Right atrium auricular region (tissue), 2 donors: ENCODE measurements around the gene WASHC4. TPM values are rescaled to one million over a fixed set of nuclear protein-coding genes. Genes with fewer than 3 reads are reported as not detected.

Source experiments
- DNase-seq: peaks from one replicate; pipeline ENCODE4 v3.0.0-alpha.2; 2019; ENCODE audit warnings: low spot score
- H3K27ac ChIP-seq, 2 donors: fragments of 200-600 bp; sonication (generic); 1 replicate in 1 of 2; 2 replicates in 1 of 2; pipeline ENCODE4 v1.5.1; 2016 to 2019
- H3K27me3 ChIP-seq, 2 donors: fragments of 200-600 bp; sonication (generic); one replicate each; pipeline versions ENCODE4 v1.5.1 to v1.6.0; 2017 to 2019
- H3K36me3 ChIP-seq: fragments of 200-600 bp; sonication (generic); one replicate; pipeline ENCODE4 v1.5.1; 2016
- H3K4me1 ChIP-seq, 2 donors: fragments of 200-600 bp; sonication (generic); one replicate each; pipeline versions ENCODE4 v1.5.1 to v1.6.0; 2017 to 2019
- H3K4me3 ChIP-seq, 2 donors: fragments of 200-600 bp; sonication (generic); 1 replicate in 1 of 2; 2 replicates in 1 of 2; pipeline ENCODE4 v1.5.1; 2017 to 2019; ENCODE audit warnings: mild to moderate bottlenecking in 1 of 2, moderate library complexity in 1 of 2
- H3K9me3 ChIP-seq, 2 donors: fragments of 200-600 bp; sonication (generic); one replicate each; pipeline ENCODE4 v1.5.1; 2019
- total RNA-seq, 2 donors: library from RNA; depleted of rRNA; stranded (reverse); fragments of >200 nt; gene quantifications; one replicate each; pipeline ENCODE4 v1.1.0, GENCODE V29; 2016
- TF ChIP-seq, protein P1 (sequence below), 2 donors: fragments of 200-600 bp; sonication (generic); IDR thresholded peaks; one replicate each; pipeline ENCODE4 v1.5.1; 2019; ENCODE audit warnings: antibody characterized with exemption in 2 of 2

The WASHC4 gene
- total RNA-seq, 2 donors from 2014 or later = 19.5 to 23.8 TPM

DNA sequence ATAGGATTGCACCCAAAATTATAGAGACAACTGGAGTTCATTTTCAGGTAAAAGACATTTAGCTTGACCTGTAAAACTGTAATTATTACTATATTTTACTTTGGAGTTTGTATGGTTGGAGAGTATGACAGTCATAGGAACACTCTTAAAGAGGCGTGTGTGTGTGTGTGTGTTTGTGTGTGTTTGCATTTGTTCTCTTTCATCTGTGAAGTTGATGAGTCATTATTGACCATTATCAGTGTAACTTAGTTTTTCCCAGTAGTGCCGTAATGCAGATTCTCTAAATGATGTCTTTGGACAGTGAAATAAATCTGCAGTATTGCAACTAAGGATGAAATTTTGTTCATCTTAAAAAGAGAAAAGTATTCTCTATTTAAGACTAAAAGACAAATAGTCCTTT lies 13.0 kb downstream of the WASHC4 start:
- no peak overlapping the region for H3K4me3 ChIP-seq
- H3K27ac ChIP-seq = no peak overlapping the region
- TF ChIP-seq, protein P1, sequence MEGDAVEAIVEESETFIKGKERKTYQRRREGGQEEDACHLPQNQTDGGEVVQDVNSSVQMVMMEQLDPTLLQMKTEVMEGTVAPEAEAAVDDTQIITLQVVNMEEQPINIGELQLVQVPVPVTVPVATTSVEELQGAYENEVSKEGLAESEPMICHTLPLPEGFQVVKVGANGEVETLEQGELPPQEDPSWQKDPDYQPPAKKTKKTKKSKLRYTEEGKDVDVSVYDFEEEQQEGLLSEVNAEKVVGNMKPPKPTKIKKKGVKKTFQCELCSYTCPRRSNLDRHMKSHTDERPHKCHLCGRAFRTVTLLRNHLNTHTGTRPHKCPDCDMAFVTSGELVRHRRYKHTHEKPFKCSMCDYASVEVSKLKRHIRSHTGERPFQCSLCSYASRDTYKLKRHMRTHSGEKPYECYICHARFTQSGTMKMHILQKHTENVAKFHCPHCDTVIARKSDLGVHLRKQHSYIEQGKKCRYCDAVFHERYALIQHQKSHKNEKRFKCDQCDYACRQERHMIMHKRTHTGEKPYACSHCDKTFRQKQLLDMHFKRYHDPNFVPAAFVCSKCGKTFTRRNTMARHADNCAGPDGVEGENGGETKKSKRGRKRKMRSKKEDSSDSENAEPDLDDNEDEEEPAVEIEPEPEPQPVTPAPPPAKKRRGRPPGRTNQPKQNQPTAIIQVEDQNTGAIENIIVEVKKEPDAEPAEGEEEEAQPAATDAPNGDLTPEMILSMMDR (IDR thresholded peaks at IDR 0.05) = no peak
- peaks cover 91% of the 10 kb centered on the region for H3K36me3 ChIP-seq
- no peaks in the 10 kb centered on the region for H3K4me1 ChIP-seq
- no peaks in the 10 kb centered on the region for H3K9me3 ChIP-seq
- no peak for DNase-seq
- no peaks in the 10 kb centered on the region for H3K27me3 ChIP-seq

GRCh38 chr12:105138248-105138647 lies 30.7 kb downstream of the WASHC4 start:
- H3K27ac ChIP-seq = no peak overlapping the region
- no peak for DNase-seq
- H3K27me3 ChIP-seq = no peaks in the 10 kb centered on the region
- H3K9me3 ChIP-seq = no peaks in the 10 kb centered on the region
- H3K4me1 ChIP-seq = no peaks in the 10 kb centered on the region
- H3K36me3 ChIP-seq = peaks cover 42% of the 10 kb centered on the region
- TF ChIP-seq, protein P1 (IDR thresholded peaks at IDR 0.05) = no peak
- H3K4me3 ChIP-seq = no peak overlapping the region

DNA sequence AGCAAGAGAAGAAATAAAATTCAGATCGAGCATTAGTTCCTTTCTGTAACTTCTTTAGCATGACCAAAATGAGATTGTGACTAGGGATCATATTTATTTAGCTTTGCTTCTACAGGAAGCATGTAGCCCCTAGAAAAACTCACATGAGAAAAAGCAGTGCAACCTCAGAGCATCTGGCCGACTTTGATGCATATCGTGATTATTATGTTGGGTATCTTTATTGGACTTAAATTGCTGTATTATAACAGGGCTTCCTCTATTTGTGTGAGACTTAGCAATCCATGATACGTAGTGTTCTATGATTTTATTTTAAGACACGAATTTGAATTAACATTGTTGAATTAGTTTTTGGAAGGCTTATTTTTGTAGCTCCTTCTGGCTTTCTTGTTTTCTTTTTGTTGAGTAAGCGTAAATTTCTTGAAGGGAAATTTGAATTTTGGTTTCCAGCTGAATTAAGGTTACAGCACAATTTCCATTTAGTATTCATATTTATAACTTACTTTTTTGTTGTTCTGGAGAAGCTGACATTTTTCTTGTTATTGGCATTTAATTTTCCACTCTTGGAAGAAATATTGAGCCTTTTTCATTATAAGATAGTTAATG lies 33.9 kb downstream of the WASHC4 start:
- Histone ChIP-seq H3K27ac (no peak overlapping the region), H3K27me3 (no peaks in the 10 kb centered on the region), H3K4me1 (no peaks in the 10 kb centered on the region), H3K4me3 (no peak overlapping the region), H3K36me3 (peaks cover 53% of the 10 kb centered on the region), H3K9me3 (no peaks in the 10 kb centered on the region)
- no peak for DNase-seq
- TF ChIP-seq, protein P1 (IDR thresholded peaks at IDR 0.05) = no peak

DNA sequence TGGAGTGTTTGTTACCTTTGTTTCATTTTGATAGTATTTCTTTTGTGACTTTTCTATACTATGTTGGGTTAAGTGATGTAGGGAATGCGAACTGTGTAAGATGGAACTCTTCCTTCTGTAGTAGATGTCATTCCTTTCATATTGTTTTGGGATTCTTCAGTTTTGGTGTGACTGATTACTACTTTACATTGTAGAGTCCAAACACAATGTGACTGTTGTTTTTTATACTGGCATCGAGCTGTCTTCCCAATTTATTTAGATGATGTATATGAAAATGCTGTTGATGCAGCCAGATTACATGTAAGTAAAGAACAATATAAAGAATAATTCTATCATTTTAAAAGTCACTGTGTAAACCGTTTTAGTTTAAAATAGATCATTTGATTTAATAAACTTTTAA lies 34.7 kb downstream of the WASHC4 start:
- no peak for DNase-seq
- Histone ChIP-seq H3K4me1 (no peaks in the 10 kb centered on the region), H3K36me3 (peaks cover 57% of the 10 kb centered on the region), H3K27me3 (no peaks in the 10 kb centered on the region), H3K9me3 (no peaks in the 10 kb centered on the region), H3K4me3 (no peak overlapping the region), H3K27ac (no peak overlapping the region)
- TF ChIP-seq, protein P1 (IDR thresholded peaks at IDR 0.05) = no peak

DNA sequence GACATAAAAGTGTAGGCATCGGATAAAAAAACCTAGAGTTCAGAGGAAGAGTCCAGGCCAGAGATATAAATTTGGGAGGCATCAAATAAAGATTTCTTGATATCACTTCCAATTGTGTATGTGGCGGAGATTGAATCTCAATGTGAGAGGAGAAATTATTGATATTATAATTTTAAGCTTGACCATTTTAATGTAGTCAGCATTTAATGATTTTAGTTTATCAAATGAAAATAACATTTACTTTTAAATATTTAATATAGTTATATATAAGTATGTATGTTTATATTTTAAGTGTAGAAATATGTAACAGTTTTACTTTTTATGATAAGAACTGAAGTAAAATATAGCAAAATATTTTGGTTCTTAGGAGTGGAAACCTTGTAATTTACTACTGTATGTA lies 48.7 kb downstream of the WASHC4 start:
- DNase-seq = no peak
- peaks cover 60% of the 10 kb centered on the region for H3K36me3 ChIP-seq

More for the DNA sequence above, 48.7 kb downstream of the WASHC4 start:
- Histone ChIP-seq H3K27me3 (no peaks in the 10 kb centered on the region), H3K27ac (no peak overlapping the region), H3K9me3 (no peaks in the 10 kb centered on the region), H3K4me1 (no peaks in the 10 kb centered on the region), H3K4me3 (no peak overlapping the region)
- TF ChIP-seq, protein P1 (IDR thresholded peaks at IDR 0.05) = no peak
